Omental fat pad (tissue), 4 donors: ENCODE data around the gene HAPLN1. TPM values are rescaled to one million over a fixed set of nuclear protein-coding genes. Genes with fewer than 3 reads are reported as not detected.

Experiments
- ATAC-seq: fragments of 150-250 bp; one replicate; pipeline ENCODE4 v1.9.1; 2016; ENCODE audit warnings: mild to moderate bottlenecking, moderate library complexity; ENCODE audit not compliant: low FRiP score
- DNase-seq: peaks from one replicate; pipeline ENCODE4 v3.0.0-alpha.2; 2019; ENCODE audit warnings: low spot score
- small RNA-seq: library from RNA; depleted of rRNA; stranded (forward); fragments of <200 nt; gene quantifications from one replicate; pipeline ENCODE3, GENCODE V24; 2016
- total RNA-seq, 4 donors: library from RNA; depleted of rRNA; stranded (reverse); fragments of >200 nt; gene quantifications; one replicate each; pipeline ENCODE4 v1.1.0, GENCODE V29; 2016
- TF ChIP-seq, protein P1 (sequence below), 3 donors: fragments of 450-650 bp; IDR thresholded peaks; one replicate each; pipeline ENCODE4 v1.5.1; 2016 to 2017; ENCODE audit warnings: antibody characterized with exemption in 3 of 3, mild to moderate bottlenecking in 3 of 3, moderate library complexity in 2 of 3

The HAPLN1 gene
- total RNA-seq, 4 donors from 2014 or later = not detected

DNA sequence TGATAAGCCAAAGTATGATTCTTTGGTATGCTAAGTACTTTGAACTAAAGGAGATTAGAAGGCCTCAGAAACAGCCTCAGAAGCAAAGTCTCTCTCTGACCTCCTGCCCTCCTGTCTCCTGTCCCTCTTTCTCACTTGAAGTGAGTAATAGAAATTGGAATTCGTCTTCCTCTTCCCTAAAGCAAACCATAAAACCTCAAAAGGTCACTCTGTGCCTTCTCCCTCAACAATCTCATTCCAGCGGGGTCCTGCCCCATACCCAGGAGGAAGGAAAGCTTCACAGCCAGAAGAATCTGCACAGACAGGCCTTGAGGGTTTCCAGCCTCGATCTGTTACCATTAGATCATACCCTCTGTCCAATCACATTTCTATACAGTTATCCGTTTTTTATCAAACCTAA is 87.8 kb downstream of the HAPLN1 start:
- TF ChIP-seq, protein P1, sequence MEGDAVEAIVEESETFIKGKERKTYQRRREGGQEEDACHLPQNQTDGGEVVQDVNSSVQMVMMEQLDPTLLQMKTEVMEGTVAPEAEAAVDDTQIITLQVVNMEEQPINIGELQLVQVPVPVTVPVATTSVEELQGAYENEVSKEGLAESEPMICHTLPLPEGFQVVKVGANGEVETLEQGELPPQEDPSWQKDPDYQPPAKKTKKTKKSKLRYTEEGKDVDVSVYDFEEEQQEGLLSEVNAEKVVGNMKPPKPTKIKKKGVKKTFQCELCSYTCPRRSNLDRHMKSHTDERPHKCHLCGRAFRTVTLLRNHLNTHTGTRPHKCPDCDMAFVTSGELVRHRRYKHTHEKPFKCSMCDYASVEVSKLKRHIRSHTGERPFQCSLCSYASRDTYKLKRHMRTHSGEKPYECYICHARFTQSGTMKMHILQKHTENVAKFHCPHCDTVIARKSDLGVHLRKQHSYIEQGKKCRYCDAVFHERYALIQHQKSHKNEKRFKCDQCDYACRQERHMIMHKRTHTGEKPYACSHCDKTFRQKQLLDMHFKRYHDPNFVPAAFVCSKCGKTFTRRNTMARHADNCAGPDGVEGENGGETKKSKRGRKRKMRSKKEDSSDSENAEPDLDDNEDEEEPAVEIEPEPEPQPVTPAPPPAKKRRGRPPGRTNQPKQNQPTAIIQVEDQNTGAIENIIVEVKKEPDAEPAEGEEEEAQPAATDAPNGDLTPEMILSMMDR (IDR thresholded peaks at IDR 0.05) = no peak
- no peak for ATAC-seq

DNA sequence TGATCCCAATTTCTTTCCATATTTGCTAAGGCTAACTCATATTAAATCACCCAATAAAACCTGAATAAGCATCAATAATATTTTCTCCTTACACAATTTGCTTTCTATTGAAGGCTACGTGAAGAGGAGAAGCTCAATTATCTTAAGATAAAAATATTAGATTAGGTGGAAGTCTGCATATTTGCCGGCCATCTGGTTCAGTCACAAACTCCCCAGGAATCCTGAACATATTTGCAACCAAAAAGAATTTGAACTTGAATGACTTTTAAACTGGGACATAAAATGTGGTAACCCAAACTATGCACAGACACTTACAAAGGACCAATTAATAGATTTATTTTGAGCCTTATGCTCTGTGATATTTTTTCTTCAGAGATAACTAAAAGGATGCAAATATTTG is 92.3 kb downstream of the HAPLN1 start:
- no peak for ATAC-seq
- no peak for DNase-seq
- TF ChIP-seq, protein P1 (IDR thresholded peaks at IDR 0.05) = no peak

More for the DNA sequence above, 87.8 kb downstream of the HAPLN1 start:
- DNase-seq = no peak

GRCh38 chr5:83614841-83615240 is 105.8 kb downstream of the HAPLN1 start:
- no peak for DNase-seq
- no peak for ATAC-seq
- TF ChIP-seq, protein P1 (IDR thresholded peaks at IDR 0.05) = no peak

- TF ChIP-seq, protein P1 (IDR thresholded peaks at IDR 0.05) = no peak
- no peak for ATAC-seq
Measured at GRCh38 chr5:83608122-83608521, 112.5 kb downstream of the HAPLN1 start.

DNA sequence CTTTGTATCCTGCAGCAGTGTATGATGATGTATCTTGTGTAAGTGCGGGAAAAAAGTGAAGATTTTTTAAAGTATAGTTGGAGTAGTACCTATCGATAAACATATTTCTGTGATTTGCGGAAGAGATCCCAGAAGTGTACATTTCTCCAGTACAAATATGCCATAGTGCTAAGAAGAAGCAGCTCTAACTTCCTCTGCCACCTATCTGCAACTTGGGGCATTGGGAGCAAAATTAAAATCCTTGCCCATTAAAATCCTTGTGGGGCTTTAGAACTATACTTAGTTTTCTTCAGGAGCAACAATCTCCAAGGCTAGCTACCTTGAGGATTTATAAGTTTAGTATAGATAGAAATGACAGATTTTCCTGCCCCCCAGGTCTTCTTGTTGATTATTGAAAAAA is 125.4 kb downstream of the HAPLN1 start:
- no peak for ATAC-seq

More at GRCh38 chr5:83608122-83608521, 112.5 kb downstream of the HAPLN1 start:
- DNase-seq = no peak

DNA sequence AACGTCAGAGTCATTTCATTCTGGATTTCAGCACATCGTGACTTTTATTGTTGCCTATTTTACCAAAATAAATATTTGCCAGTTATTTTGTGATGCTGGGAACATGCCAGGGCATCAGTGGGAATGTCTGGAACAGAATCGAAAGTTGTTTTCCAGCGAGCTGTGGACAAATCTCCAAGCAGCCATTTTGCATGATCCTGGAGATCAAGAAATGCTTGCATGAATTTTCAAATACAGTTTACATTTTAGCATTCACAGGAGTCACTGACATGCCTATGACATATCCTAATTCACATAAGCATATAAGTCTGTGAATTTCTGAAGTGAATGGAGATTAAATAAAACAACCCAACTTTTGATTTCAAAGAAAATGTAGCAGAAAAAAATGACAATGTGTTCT is 129.7 kb downstream of the HAPLN1 start:
- ATAC-seq = no peak
- TF ChIP-seq, protein P1 (IDR thresholded peaks at IDR 0.05) = no peak
- no peak for DNase-seq

More for the DNA sequence above, 125.4 kb downstream of the HAPLN1 start:
- TF ChIP-seq, protein P1 (IDR thresholded peaks at IDR 0.05) = no peak
- DNase-seq = no peak

GRCh38 chr5:83589786-83590185 is 130.9 kb downstream of the HAPLN1 start:
- TF ChIP-seq, protein P1 (IDR thresholded peaks at IDR 0.05) = no peak
- no peak for DNase-seq
- no peak for ATAC-seq

Small RNA genes lying within 50 kb of the gene (small RNA-seq; reads per million reads assigned to genes)
- gene RN7SKP295 (not detected), gene RNU6-620P (not detected)

Other genes with a start within 250 kb of the HAPLN1 start
- gene VCAN, start 249.1 kb downstream of the HAPLN1 start, total RNA-seq = 100 to 1,000 TPM in 1 of 4 donors, 10 to 100 TPM in 3; 51.6 to 144 (median 91.3) TPM